Neural progenitor cell (in vitro differentiated cells): ENCODE data around the gene TRRAP.

Source experiments
- CTCF ChIP-seq: fragments of 200-600 bp; sonication (generic); IDR thresholded peaks from 2 replicates; pipeline ENCODE4 v1.5.1; 2017; ENCODE audit warnings: antibody characterized with exemption, mild to moderate bottlenecking
- EZH2 ChIP-seq: fragments of 200-600 bp; sonication (generic); IDR thresholded peaks from 2 replicates; pipeline ENCODE4 v1.6.1; 2017; ENCODE audit warnings: antibody characterized with exemption, mild to moderate bottlenecking, moderate library complexity
- EZH2phosphoT487 ChIP-seq: fragments of 200-600 bp; sonication (generic); IDR thresholded peaks from 2 replicates; pipeline ENCODE4 v1.6.1; 2017; ENCODE audit warnings: antibody characterized with exemption

GRCh38 chr7:99039384-99039891, 161.1 kb downstream of the TRRAP start:
- TF ChIP-seq CTCF (no peak), EZH2 (no peak), EZH2phosphoT487 (no peak)
